Loucy (cell line): Measurements from ENCODE around the gene FAXDC2.

Experiments
- H2AFZ ChIP-seq: fragments of 200-600 bp; sonication (generic); 2 replicates; pipeline ENCODE4 v1.6.0; 2016; ENCODE audit warnings: antibody characterized with exemption, mild to moderate bottlenecking, low read length, moderate library complexity
- H3F3A ChIP-seq: fragments of 200-600 bp; 2 replicates; pipeline ENCODE4 v1.6.0; 2016; ENCODE audit warnings: antibody characterized with exemption, low read depth, mild to moderate bottlenecking
- H3K27me3 ChIP-seq: fragments of 200-600 bp; sonication (generic); 2 replicates; pipeline ENCODE4 v1.6.1; 2014; ENCODE audit warnings: low read length, mild to moderate bottlenecking; ENCODE audit not compliant: insufficient read depth, poor library complexity, severe bottlenecking
- H3K36me3 ChIP-seq: fragments of 200-600 bp; sonication (generic); 2 replicates; pipeline ENCODE4 v1.6.1; 2016; ENCODE audit warnings: low read length; ENCODE audit not compliant: insufficient read depth
- H3K4me1 ChIP-seq: fragments of 200-600 bp; sonication (generic); 2 replicates; pipeline ENCODE4 v1.5.1; 2014; ENCODE audit warnings: low read length, mild to moderate bottlenecking; ENCODE audit not compliant: insufficient read depth, poor library complexity, severe bottlenecking
- H3K4me2 ChIP-seq: fragments of 200-600 bp; sonication (generic); 2 replicates; pipeline ENCODE4 v1.6.0; 2014; ENCODE audit warnings: antibody characterized with exemption, low read length, low read depth, mild to moderate bottlenecking; ENCODE audit not compliant: poor library complexity, severe bottlenecking
- H3K4me3 ChIP-seq: fragments of 200-600 bp; sonication (generic); 2 replicates; pipeline ENCODE4 v1.5.1; 2014; ENCODE audit warnings: low read length, mild to moderate bottlenecking, mixed read lengths; ENCODE audit not compliant: poor library complexity, severe bottlenecking
- H3K79me2 ChIP-seq: fragments of 200-600 bp; sonication (generic); 2 replicates; pipeline ENCODE4 v1.6.1; 2014; ENCODE audit warnings: low read length; ENCODE audit not compliant: insufficient read depth
- H3K9ac ChIP-seq: fragments of 200-600 bp; sonication (generic); 2 replicates; pipeline ENCODE4 v1.6.0; 2014; ENCODE audit warnings: mild to moderate bottlenecking, low read depth, low read length, moderate library complexity; ENCODE audit not compliant: poor library complexity, severe bottlenecking
- H3K9me2 ChIP-seq: fragments of 200-600 bp; sonication (generic); replicated peaks from 2 replicates; pipeline ENCODE4 v1.6.1; 2016; ENCODE audit warnings: low read depth, low read length, mixed read lengths
- H3K9me3 ChIP-seq: fragments of 200-600 bp; sonication (generic); 2 replicates; pipeline ENCODE4 v1.6.1; 2014; ENCODE audit warnings: mild to moderate bottlenecking, antibody characterized with exemption, low read length, low read depth; ENCODE audit not compliant: insufficient read depth
- H4K20me1 ChIP-seq: fragments of 200-600 bp; sonication (generic); 2 replicates; pipeline ENCODE4 v1.6.0; 2014; ENCODE audit warnings: antibody characterized with exemption, low read length, mild to moderate bottlenecking; ENCODE audit not compliant: insufficient read depth, poor library complexity, severe bottlenecking
- CTCF ChIP-seq: fragments of 200-600 bp; sonication (generic); conservative IDR thresholded peaks from 2 replicates; pipeline ENCODE4 v1.5.1; 2014; ENCODE audit warnings: mild to moderate bottlenecking, antibody characterized with exemption, low read length
- EZH2phosphoT487 ChIP-seq: fragments of 200-600 bp; IDR thresholded peaks from 2 replicates; pipeline ENCODE4 v1.6.1; 2018; ENCODE audit warnings: antibody characterized with exemption, mild to moderate bottlenecking, moderate library complexity, borderline replicate concordance

Gene FAXDC2

DNA sequence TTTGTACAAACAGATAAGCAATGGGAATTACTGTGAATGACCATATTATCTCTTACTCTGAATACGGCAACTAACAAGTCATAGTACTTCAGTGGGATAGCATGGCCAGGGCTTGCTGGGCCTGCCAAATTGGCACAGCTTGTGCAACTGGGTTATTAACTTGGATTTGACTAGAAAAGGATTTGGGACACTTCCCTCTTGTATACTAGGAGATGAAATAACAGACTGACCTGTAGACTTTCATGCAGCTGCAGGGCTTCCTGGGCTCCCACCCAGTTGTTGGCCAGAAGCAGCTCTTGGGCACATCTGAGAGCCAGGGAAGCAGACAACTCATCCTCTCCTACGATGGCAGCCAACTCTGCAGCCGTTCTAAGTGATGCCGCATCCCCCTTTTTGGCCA, 47.8 kb upstream of the FAXDC2 start:
- Histone ChIP-seq H3F3A (no peaks in the 10 kb centered on the region), H3K9me2 (no peaks in the 10 kb centered on the region), H4K20me1 (no peaks in the 10 kb centered on the region), H3K36me3 (peaks cover 20% of the 10 kb centered on the region; the same call in 1 of the 2 replicates), H3K27me3 (no peaks in the 10 kb centered on the region), H3K4me1 (no peaks in the 10 kb centered on the region), H2AFZ (no peak overlapping the region), H3K79me2 (no peaks in the 10 kb centered on the region), H3K4me2 (no peak overlapping the region), H3K4me3 (no peak overlapping the region), H3K9ac (no peak overlapping the region), H3K9me3 (no peaks in the 10 kb centered on the region)
- no peak for TF ChIP-seq CTCF
- TF ChIP-seq EZH2phosphoT487, result no peak

- no peak overlapping the region for H3K9ac ChIP-seq
- TF ChIP-seq CTCF, result no peak
- no peak for TF ChIP-seq EZH2phosphoT487
- no peak overlapping the region for H3K4me3 ChIP-seq
- H2AFZ ChIP-seq, result no peak overlapping the region
- H3K27me3 ChIP-seq, result no peaks in the 10 kb centered on the region
- no peaks in the 10 kb centered on the region for H3K9me3 ChIP-seq
- no peaks in the 10 kb centered on the region for H3F3A ChIP-seq
- no peaks in the 10 kb centered on the region for H3K79me2 ChIP-seq
- no peaks in the 10 kb centered on the region for H3K9me2 ChIP-seq
- no peaks in the 10 kb centered on the region for H4K20me1 ChIP-seq
- peaks cover 8% of the 10 kb centered on the region; the same call in 1 of the 2 replicates for H3K36me3 ChIP-seq
- no peaks in the 10 kb centered on the region for H3K4me1 ChIP-seq
- no peak overlapping the region for H3K4me2 ChIP-seq
These were observed 46.3 kb upstream of the FAXDC2 start for GRCh38 chr5:154896562-154897165.

GRCh38 chr5:154895606-154896561, 45.5 kb upstream of the FAXDC2 start:
- Histone ChIP-seq H4K20me1 (no peaks in the 10 kb centered on the region), H3K9me3 (no peaks in the 10 kb centered on the region), H2AFZ (no peak overlapping the region), H3K9me2 (no peaks in the 10 kb centered on the region), H3K79me2 (no peaks in the 10 kb centered on the region), H3K4me2 (no peak overlapping the region), H3K4me3 (no peak overlapping the region), H3K4me1 (no peaks in the 10 kb centered on the region), H3F3A (no peaks in the 10 kb centered on the region), H3K27me3 (no peaks in the 10 kb centered on the region), H3K9ac (no peak overlapping the region), H3K36me3 (peaks cover 12% of the 10 kb centered on the region; the same call in 1 of the 2 replicates)
- no peak for TF ChIP-seq EZH2phosphoT487
- no peak for TF ChIP-seq CTCF
